HG03039 (cell line): ENCODE measurements around the gene TTC4.

Experiments
- ATAC-seq: cut with Tn5 transposase; IDR thresholded peaks from one replicate; pipeline ENCODE4 v1.9.1; 2021; ENCODE audit warnings: mild to moderate bottlenecking, moderate library complexity; ENCODE audit not compliant: unreplicated experiment

The TTC4 gene

DNA sequence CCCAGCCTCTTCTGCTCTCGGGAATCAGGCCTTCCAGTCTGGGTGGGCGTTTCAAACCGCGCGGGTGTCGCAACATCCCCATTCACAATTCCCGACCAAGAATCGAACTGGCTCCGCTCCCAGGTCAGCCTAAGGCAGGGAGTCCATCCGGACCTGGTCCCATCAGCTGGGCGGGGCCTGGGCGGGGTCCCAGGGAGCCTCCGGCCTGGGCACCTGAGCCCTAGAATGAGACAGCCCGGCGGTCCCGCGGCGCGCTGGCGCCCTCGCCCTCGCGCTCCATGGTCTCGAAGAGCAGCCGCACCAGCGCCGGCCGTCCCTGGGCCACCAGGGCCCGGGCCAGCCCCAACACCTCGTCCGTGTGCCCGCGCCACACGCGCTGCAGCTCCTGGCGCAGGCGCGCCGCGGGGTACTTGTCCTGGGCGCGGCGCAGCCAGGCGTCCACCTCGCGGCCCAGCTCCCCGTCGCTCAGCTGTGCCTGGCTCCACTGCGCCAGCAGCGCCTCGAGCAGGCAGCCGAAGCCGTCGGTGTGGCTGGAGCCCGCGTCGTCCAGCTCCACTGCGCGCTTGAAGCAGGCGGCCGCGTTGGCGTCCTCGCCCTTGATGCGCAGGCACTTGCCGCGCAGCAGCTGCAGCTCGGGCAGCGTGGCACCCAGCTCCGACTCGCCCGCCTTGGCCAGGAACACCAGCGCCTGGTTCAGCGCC is 65.5 kb downstream of the TTC4 start:
- ATAC-seq: no peak

GRCh38 chr1:54782156-54782555 is 66.5 kb downstream of the TTC4 start:
- no peak for ATAC-seq

DNA sequence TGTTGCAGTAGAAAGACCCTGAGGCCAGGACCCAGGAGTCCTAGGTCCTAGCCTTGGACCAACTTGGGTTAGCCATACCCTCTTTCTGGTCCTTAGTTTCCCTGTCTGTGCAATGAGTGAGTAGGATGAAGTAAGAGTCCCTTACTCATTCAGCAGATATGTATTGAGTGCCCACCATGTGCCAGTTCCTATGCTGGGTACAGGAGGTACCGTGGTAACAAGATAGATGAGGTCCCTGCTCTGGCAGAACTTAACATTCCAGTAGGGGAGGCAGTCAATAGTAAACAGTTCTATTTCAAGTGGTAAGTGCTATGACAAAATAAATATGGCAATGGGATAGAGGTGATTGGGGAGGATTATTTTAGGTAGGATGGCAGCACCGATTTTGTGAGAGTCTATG is 66.9 kb downstream of the TTC4 start:
- ATAC-seq: no peak

GRCh38 chr1:54784066-54784465 is 68.4 kb downstream of the TTC4 start:
- no peak for ATAC-seq

- no peak for ATAC-seq
These were observed 71.1 kb downstream of the TTC4 start for GRCh38 chr1:54786778-54787177.

- no peak for ATAC-seq
These were observed 71.9 kb downstream of the TTC4 start for GRCh38 chr1:54787604-54788003.

GRCh38 chr1:54788459-54788858 is 72.8 kb downstream of the TTC4 start:
- no peak for ATAC-seq

- ATAC-seq: no peak
These were observed 76.3 kb downstream of the TTC4 start for GRCh38 chr1:54791880-54792522.
